ENCODE results near the gene BHLHA15. TPM values are rescaled to one million over a fixed set of nuclear protein-coding genes. Genes with fewer than 3 reads are reported as not detected.

The BHLHA15 gene
- total RNA-seq = 0.57 and 1.7 TPM in 2 replicates
- long read RNA-seq = 0 reads

GRCh38 chr7:98211221-98211675, at the start of gene BHLHA15:
Gene BHLHA15, plus strand, starts transcription at chr7:98211439. Its CDS starts 871 bp downstream, at chr7:98212310.
- DNase-seq (ENCODE audit: low spot score, unreplicated experiment) = no peak

GRCh38 chr7:98162758-98163157, 48.5 kb upstream of the BHLHA15 start:
- TF ChIP-seq CTCF (IDR thresholded peaks at IDR 0.05; ENCODE audit: unreplicated experiment) = no peak
- H3K36me3 Mint-ChIP-seq (ENCODE audit: insufficient read depth) = peaks cover 13% of the 10 kb centered on the region
- no peaks in the 10 kb centered on the region for H3K27me3 Mint-ChIP-seq
- no peaks in the 10 kb centered on the region for H3K4me1 Mint-ChIP-seq (ENCODE audit: low read depth)
- DNase-seq (ENCODE audit: low spot score, unreplicated experiment) = no peak
- no peaks in the 10 kb centered on the region for H3K9me3 Mint-ChIP-seq (ENCODE audit: low read depth)
- H3K4me3 Mint-ChIP-seq (ENCODE audit: low read depth) = no peak overlapping the region
- H3K27ac Mint-ChIP-seq = no peak overlapping the region

More at GRCh38 chr7:98211221-98211675, at the start of gene BHLHA15:
- peak within 1 kb of the TSS; percentile 68 for H3K4me3 Mint-ChIP-seq (ENCODE audit: low read depth)
- TF ChIP-seq CTCF (IDR thresholded peaks at IDR 0.05; ENCODE audit: unreplicated experiment) = no peak
- H3K27ac Mint-ChIP-seq = no peak within 1 kb of the TSS
- H3K27me3 Mint-ChIP-seq = no peaks in the 10 kb centered on the region
- H3K36me3 Mint-ChIP-seq (ENCODE audit: insufficient read depth) = peaks cover 5% of the 10 kb centered on the region
- peaks cover 6% of the 10 kb centered on the region for H3K4me1 Mint-ChIP-seq (ENCODE audit: low read depth)
- H3K9me3 Mint-ChIP-seq (ENCODE audit: low read depth) = no peaks in the 10 kb centered on the region

- Mint-ChIP-seq H3K9me3 (ENCODE audit: low read depth) (no peaks in the 10 kb centered on the region), H3K4me1 (ENCODE audit: low read depth) (no peaks in the 10 kb centered on the region), H3K36me3 (ENCODE audit: insufficient read depth) (peaks cover 9% of the 10 kb centered on the region), H3K27ac (no peak overlapping the region), H3K4me3 (ENCODE audit: low read depth) (no peak overlapping the region), H3K27me3 (no peaks in the 10 kb centered on the region)
- no peak for TF ChIP-seq CTCF (IDR thresholded peaks at IDR 0.05; ENCODE audit: unreplicated experiment)
- no peak for DNase-seq (ENCODE audit: low spot score, unreplicated experiment)
Measured at GRCh38 chr7:98163269-98163668, 48.0 kb upstream of the BHLHA15 start.

- Mint-ChIP-seq H3K27ac (no peak overlapping the region), H3K9me3 (ENCODE audit: low read depth) (no peaks in the 10 kb centered on the region), H3K4me3 (ENCODE audit: low read depth) (no peak overlapping the region), H3K27me3 (no peaks in the 10 kb centered on the region), H3K4me1 (ENCODE audit: low read depth) (peaks cover 2% of the 10 kb centered on the region), H3K36me3 (ENCODE audit: insufficient read depth) (peaks cover 7% of the 10 kb centered on the region)
- no peak for TF ChIP-seq CTCF (IDR thresholded peaks at IDR 0.05; ENCODE audit: unreplicated experiment)
- no peak for DNase-seq (ENCODE audit: low spot score, unreplicated experiment)
Measured at GRCh38 chr7:98163704-98164494, 47.3 kb upstream of the BHLHA15 start.

- peak; percentile 76 for TF ChIP-seq CTCF (IDR thresholded peaks at IDR 0.05; ENCODE audit: unreplicated experiment)
- Mint-ChIP-seq H3K27me3 (no peaks in the 10 kb centered on the region), H3K4me3 (ENCODE audit: low read depth) (no peak overlapping the region), H3K36me3 (ENCODE audit: insufficient read depth) (no peaks in the 10 kb centered on the region), H3K27ac (no peak overlapping the region), H3K9me3 (ENCODE audit: low read depth) (no peaks in the 10 kb centered on the region), H3K4me1 (ENCODE audit: low read depth) (peaks cover 2% of the 10 kb centered on the region)
- DNase-seq (ENCODE audit: low spot score, unreplicated experiment) = peak; percentile 40
Measured at GRCh38 chr7:98165827-98166667, 45.2 kb upstream of the BHLHA15 start.
